GM19467 (cell line): ENCODE data around the gene LMF1.
"Not testable (repeated sequence)": the region's sequence is repeated elsewhere in the genome, so short reads cannot be mapped to it uniquely, and the experiment has no call there.

Source experiments
- ATAC-seq: cut with Tn5 transposase; IDR thresholded peaks from one replicate; pipeline ENCODE4 v1.9.1; 2021; ENCODE audit warnings: mild to moderate bottlenecking, moderate library complexity; ENCODE audit not compliant: unreplicated experiment

LMF1 gene

GRCh38 chr16:952321-952720 is 18.5 kb downstream of the LMF1 start:
- ATAC-seq: no peak

GRCh38 chr16:951660-952301 is 19.0 kb downstream of the LMF1 start:
- no peak for ATAC-seq

GRCh38 chr16:950733-951573 is 19.8 kb downstream of the LMF1 start:
- not testable (repeated sequence) for ATAC-seq

GRCh38 chr16:948767-949166 is 22.0 kb downstream of the LMF1 start:
- not testable (repeated sequence) for ATAC-seq

GRCh38 chr16:947922-948303 is 22.9 kb downstream of the LMF1 start:
- ATAC-seq: not testable (repeated sequence)

GRCh38 chr16:947255-947921 is 23.4 kb downstream of the LMF1 start:
- no peak for ATAC-seq

- no peak for ATAC-seq
Observed at GRCh38 chr16:946048-946395, 24.8 kb downstream of the LMF1 start.

- no peak for ATAC-seq
Observed at GRCh38 chr16:945271-946047, 25.3 kb downstream of the LMF1 start.

- ATAC-seq: no peak
Observed at GRCh38 chr16:943971-944370, 26.8 kb downstream of the LMF1 start.

- ATAC-seq: no peak
Observed at GRCh38 chr16:942436-943060, 28.2 kb downstream of the LMF1 start.

- no peak for ATAC-seq
Observed at GRCh38 chr16:939941-940340, 30.8 kb downstream of the LMF1 start.

GRCh38 chr16:939311-939710 is 31.5 kb downstream of the LMF1 start:
- no peak for ATAC-seq

GRCh38 chr16:938752-939151 is 32.0 kb downstream of the LMF1 start:
- no peak for ATAC-seq

- no peak for ATAC-seq
Observed at GRCh38 chr16:938136-938535, 32.6 kb downstream of the LMF1 start.

GRCh38 chr16:937723-938122 is 33.1 kb downstream of the LMF1 start:
- ATAC-seq: no peak

GRCh38 chr16:937311-937710 is 33.5 kb downstream of the LMF1 start:
- no peak for ATAC-seq

- ATAC-seq: no peak
Observed at GRCh38 chr16:935684-936083, 35.1 kb downstream of the LMF1 start.

GRCh38 chr16:934178-934577 is 36.6 kb downstream of the LMF1 start:
- ATAC-seq: no peak

GRCh38 chr16:933581-933980 is 37.2 kb downstream of the LMF1 start:
- no peak for ATAC-seq

- no peak for ATAC-seq
Observed at GRCh38 chr16:932831-933330, 37.9 kb downstream of the LMF1 start.
